CD8-positive, alpha-beta memory T cell (primary cell): ENCODE data around the gene ZCCHC10. TPM values are rescaled to one million over a fixed set of nuclear protein-coding genes. Genes with fewer than 3 reads are reported as not detected.
"Not testable (repeated sequence)": the region's sequence is repeated elsewhere in the genome, so short reads cannot be mapped to it uniquely, and the experiment has no call there.

Experiments
- CTCF ChIA-PET: fragments of 350-600 bp; sonication (Branson Sonifier 250); formaldehyde crosslinking; loops from one replicate; lab custom pipeline; 2021; ENCODE audit warnings: antibody characterized with exemption; lab: Charles Lee
- POLR2A ChIA-PET: fragments of 350-600 bp; sonication (Branson Sonifier 250); formaldehyde crosslinking; loops from one replicate; lab custom pipeline; 2021; ENCODE audit warnings: antibody characterized with exemption; lab: Charles Lee
- DNase-seq, 5 donors: peaks; one replicate each; pipeline versions ENCODE4 v3.0.0 to v3.0.0-alpha.2; 2020 to 2022; ENCODE audit warnings: mixed read lengths in 1 of 5
- H3K27ac ChIP-seq: one replicate; pipeline ENCODE4 v1.7.0; 2013; ENCODE audit warnings: low read depth, mild to moderate bottlenecking, low read length, moderate library complexity
- H3K27me3 ChIP-seq: 2 replicates; pipeline ENCODE4 v1.7.0; 2013; ENCODE audit warnings: low read length, mild to moderate bottlenecking; ENCODE audit not compliant: insufficient read depth, poor library complexity, severe bottlenecking
- H3K36me3 ChIP-seq: 2 replicates; pipeline ENCODE4 v1.7.0; 2013; ENCODE audit warnings: mild to moderate bottlenecking, low read length, moderate library complexity; ENCODE audit not compliant: insufficient read depth
- H3K4me1 ChIP-seq: 2 replicates; pipeline ENCODE4 v1.7.0; 2013; ENCODE audit warnings: mild to moderate bottlenecking, low read length, moderate library complexity; ENCODE audit not compliant: insufficient read depth
- H3K4me3 ChIP-seq: 2 replicates; pipeline ENCODE4 v1.7.0; 2013; ENCODE audit warnings: mild to moderate bottlenecking, low read length
- H3K9me3 ChIP-seq: 2 replicates; pipeline ENCODE4 v1.7.0; 2013; ENCODE audit warnings: mild to moderate bottlenecking, low read length
- H3K27ac Mint-ChIP-seq, 8 donors: one replicate each; pipeline ENCODE4 v1.8.0; 2020 to 2021; ENCODE audit warnings: mixed read lengths in 8 of 8, mild to moderate bottlenecking in 6 of 8, inconsistent platforms in 3 of 8, moderate library complexity in 3 of 8
- H3K27me3 Mint-ChIP-seq, 2 donors: one replicate each; pipeline ENCODE4 v1.8.0; 2020 to 2021; ENCODE audit warnings: mixed read lengths in 2 of 2, mild to moderate bottlenecking in 1 of 2, moderate library complexity in 1 of 2
- H3K36me3 Mint-ChIP-seq, 3 donors: one replicate each; pipeline ENCODE4 v1.8.0; 2020 to 2021; ENCODE audit warnings: mixed read lengths in 3 of 3, inconsistent platforms in 1 of 3, mild to moderate bottlenecking in 1 of 3
- H3K4me1 Mint-ChIP-seq, 3 donors: one replicate each; pipeline ENCODE4 v1.8.0; 2020 to 2021; ENCODE audit warnings: mixed read lengths in 3 of 3, inconsistent platforms in 1 of 3, mild to moderate bottlenecking in 1 of 3
- H3K4me3 Mint-ChIP-seq, 7 donors: one replicate each; pipeline ENCODE4 v1.8.0; 2020 to 2021; ENCODE audit warnings: mixed read lengths in 7 of 7, mild to moderate bottlenecking in 6 of 7, moderate library complexity in 4 of 7, inconsistent platforms in 2 of 7
- H3K9me3 Mint-ChIP-seq, 5 donors: one replicate each; pipeline ENCODE4 v1.8.0; 2020 to 2022; ENCODE audit warnings: mixed read lengths in 5 of 5, mild to moderate bottlenecking in 3 of 5, moderate library complexity in 2 of 5, inconsistent platforms in 1 of 5
- polyA plus RNA-seq: library from polyadenylated mRNA; unstranded; fragments of 300-500 nt; fragmentation: Illumina TruSeq; gene quantifications from one replicate; pipeline ENCODE4 v1.2.3, GENCODE V29; 2021
- total RNA-seq, 2 experiments: library from RNA; stranded (reverse); gene quantifications; one replicate each; pipeline ENCODE4 v1.2.3, GENCODE V29; 2021

ZCCHC10 gene
- total and polyA plus RNA-seq, 3 experiments from 2014 or later = 31.8 to 40.0 (median 35.0) TPM

DNA sequence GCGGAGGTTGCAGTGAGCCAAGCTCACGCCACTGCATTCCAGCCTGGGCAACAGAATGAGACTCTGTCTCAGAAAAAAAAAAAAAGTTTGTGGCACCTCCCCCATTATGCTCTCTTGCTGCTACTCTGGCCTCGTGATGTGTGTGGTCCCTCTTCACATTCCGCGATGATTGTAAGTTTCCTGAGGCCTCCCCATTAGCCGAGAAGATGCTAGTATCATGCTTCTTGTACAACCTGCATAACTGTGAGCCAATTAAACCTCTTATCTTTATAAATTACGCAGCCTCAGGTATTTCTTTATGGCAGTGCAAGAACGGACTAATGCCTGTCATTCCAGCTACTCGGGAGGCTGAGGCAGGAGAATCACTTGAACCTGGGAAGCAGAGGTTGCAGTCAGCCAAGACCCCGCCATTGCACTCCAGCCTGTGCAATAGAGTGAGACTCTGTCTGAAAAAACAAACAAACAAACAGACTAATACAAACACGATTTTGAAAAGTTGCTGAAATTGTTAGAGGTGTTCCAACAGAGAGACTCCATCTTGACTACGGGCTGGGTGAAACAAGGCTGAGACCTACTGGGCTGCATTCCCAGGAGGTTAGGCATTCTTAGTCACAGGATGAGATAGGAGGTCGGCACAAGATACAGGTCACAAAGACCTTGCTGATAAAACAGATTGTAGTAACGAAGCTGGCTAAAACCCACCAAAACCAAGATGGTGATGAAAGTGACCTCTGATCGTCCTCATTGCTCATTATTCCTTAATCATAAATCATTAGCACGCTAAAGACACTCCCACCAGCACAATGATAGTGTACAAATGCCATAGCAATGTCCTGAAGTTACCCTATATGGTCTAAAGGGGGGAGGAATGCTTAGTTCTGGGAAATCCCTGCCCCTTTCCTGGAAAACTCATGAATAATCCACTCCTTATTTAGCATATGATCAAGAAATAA lies 54.6 kb downstream of the ZCCHC10 start:
- CTCF ChIA-PET = no interaction called here
- no peak overlapping the region for H3K27ac Mint-ChIP-seq
- peaks cover 0 to 2% of the 10 kb centered on the region in 2 donors for H3K27me3 Mint-ChIP-seq
- no peaks in the 10 kb centered on the region for H3K4me1 ChIP-seq
- H3K27ac ChIP-seq = peak overlapping the region; percentile 24
- POLR2A ChIA-PET = no interaction called here
- H3K36me3 ChIP-seq = no peaks in the 10 kb centered on the region
- no peak overlapping the region for H3K4me3 Mint-ChIP-seq
- H3K36me3 Mint-ChIP-seq = peaks cover 0 to under 1% (median under 1%) of the 10 kb centered on the region in 3 donors
- no peaks in the 10 kb centered on the region for H3K9me3 ChIP-seq
- H3K4me1 Mint-ChIP-seq = no peaks in the 10 kb centered on the region
- H3K27me3 ChIP-seq = no peaks in the 10 kb centered on the region
- no peak for DNase-seq
- no peak overlapping the region for H3K4me3 ChIP-seq
- peaks cover under 1 to 7% (median 3%) of the 10 kb centered on the region in 5 donors for H3K9me3 Mint-ChIP-seq

- CTCF ChIA-PET = no interaction called here
- no peak for DNase-seq
- no peaks in the 10 kb centered on the region for H3K36me3 ChIP-seq
- Mint-ChIP-seq H3K27me3 (no peaks in the 10 kb centered on the region), H3K9me3 (no peaks in the 10 kb centered on the region), H3K4me1 (peaks cover 23 to 34% (median 33%) of the 10 kb centered on the region in 3 donors), H3K36me3 (peaks cover 0 to 11% (median 0%) of the 10 kb centered on the region in 3 donors), H3K27ac (peak overlapping the region in 3 of 8 donors; percentile 82 to 97 (median 95)), H3K4me3 (peak overlapping the region in 3 of 7 donors; percentile 13 to 93 (median 65))
- H3K27ac ChIP-seq = no peak overlapping the region
- H3K9me3 ChIP-seq = no peaks in the 10 kb centered on the region
- H3K4me3 ChIP-seq = no peak overlapping the region
- H3K4me1 ChIP-seq = peaks cover 27% of the 10 kb centered on the region
- POLR2A ChIA-PET = no interaction called here
- no peaks in the 10 kb centered on the region for H3K27me3 ChIP-seq
Measured at GRCh38 chr5:132965120-132965519, 61.2 kb downstream of the ZCCHC10 start.

DNA sequence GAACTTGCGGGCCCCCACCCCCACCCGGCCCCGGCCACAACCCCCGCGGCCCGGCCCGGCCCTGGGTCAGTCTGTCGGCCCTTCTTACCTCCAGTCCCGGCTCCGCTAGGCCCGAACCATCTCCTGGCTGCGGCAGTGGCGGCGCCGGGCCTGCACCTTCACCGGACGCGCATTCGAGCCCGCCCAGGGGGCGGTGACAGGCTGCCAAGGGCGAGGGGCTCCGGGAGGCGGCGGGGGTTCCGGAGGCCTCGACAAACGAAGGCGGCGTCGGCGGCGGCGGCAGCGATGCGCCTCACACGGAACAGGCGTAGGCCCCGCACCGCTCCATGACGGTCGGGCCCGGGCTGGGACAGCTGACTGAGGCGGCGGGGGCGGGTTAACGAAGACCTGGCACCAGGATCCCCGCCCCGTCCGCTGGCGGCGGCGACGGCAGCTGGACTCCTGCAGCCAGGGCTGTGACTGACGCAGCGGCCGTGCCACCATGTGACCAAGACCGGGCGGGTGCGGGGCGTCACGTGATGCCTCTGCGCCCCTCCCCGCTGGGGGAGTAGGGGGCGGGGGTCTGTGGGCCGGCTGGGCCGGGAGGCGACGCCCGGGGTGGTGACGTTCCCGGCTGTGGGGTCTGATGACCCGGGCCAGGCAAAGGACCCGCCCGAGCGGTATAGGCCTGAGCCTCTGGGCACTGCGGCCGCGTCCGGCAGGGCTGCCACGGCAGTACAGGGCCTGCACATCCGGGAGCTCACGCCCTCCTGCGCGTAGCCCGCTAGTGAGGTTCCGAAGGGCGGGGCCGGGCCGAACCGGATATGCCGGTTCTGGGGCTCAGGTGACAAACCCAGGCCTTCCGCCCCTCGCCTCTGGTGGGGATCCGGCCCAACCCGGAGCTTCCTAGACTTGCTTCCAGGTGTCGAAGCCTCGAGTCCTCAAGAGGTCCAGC lies 62.9 kb downstream of the ZCCHC10 start, which contains the start of gene AFF4:
Gene AFF4 (minus strand): TSS at position 464 of the 934 bp plus-strand sequence. CDS start 26,445 bp downstream, outside the sequence.
- peak; percentile 79 to 92 (median 88) for DNase-seq
- Histone ChIP-seq H3K9me3 (no peaks in the 10 kb centered on the region), H3K4me1 (peaks cover 42% of the 10 kb centered on the region), H3K4me3 (peak within 1 kb of the TSS; percentile 85), H3K27ac (peak within 1 kb of the TSS; percentile 90), H3K36me3 (no peaks in the 10 kb centered on the region), H3K27me3 (no peaks in the 10 kb centered on the region)
- no peaks in the 10 kb centered on the region for H3K27me3 Mint-ChIP-seq
- H3K36me3 Mint-ChIP-seq = peaks cover 0 to 22% (median 0%) of the 10 kb centered on the region in 3 donors
- POLR2A ChIA-PET = interaction anchor here (0.5 to 3.4 kb wide), 14 partner anchors 21 to 1795 kb away, joined by 3 to 50 read pairs (median 3); partner anchors contain the start of genes CCNI2, GDF9, HSPA4 and RAD50
- peaks cover 35 to 49% (median 48%) of the 10 kb centered on the region in 3 donors for H3K4me1 Mint-ChIP-seq
- peak within 1 kb of the TSS; percentile 97 to 100 (median 98) for H3K27ac Mint-ChIP-seq
- CTCF ChIA-PET = interaction anchor here (1.1 to 1.5 kb wide), 3 partner anchors 12 to 88 kb away, joined by 3 to 6 read pairs (median 3); partner anchors contain the start of gene HSPA4
- H3K9me3 Mint-ChIP-seq = no peaks in the 10 kb centered on the region
- peak within 1 kb of the TSS; percentile 93 to 98 (median 95) for H3K4me3 Mint-ChIP-seq

- CTCF ChIA-PET = interaction anchor here (1.5 kb wide), 1 partner anchor 89 kb away, joined by 6 read pairs; the partner anchor contains the start of gene HSPA4
- no peaks in the 10 kb centered on the region for H3K9me3 Mint-ChIP-seq
- H3K36me3 ChIP-seq = no peaks in the 10 kb centered on the region
- peak overlapping the region; percentile 85 for H3K4me3 ChIP-seq
- H3K4me1 ChIP-seq = peaks cover 47% of the 10 kb centered on the region
- peak overlapping the region; percentile 97 to 100 (median 98) for H3K27ac Mint-ChIP-seq
- H3K36me3 Mint-ChIP-seq = peaks cover 0 to 25% (median 0%) of the 10 kb centered on the region in 3 donors
- peak overlapping the region; percentile 93 to 98 (median 95) for H3K4me3 Mint-ChIP-seq
- peak overlapping the region; percentile 90 for H3K27ac ChIP-seq
- H3K9me3 ChIP-seq = no peaks in the 10 kb centered on the region
- H3K27me3 ChIP-seq = no peaks in the 10 kb centered on the region
- DNase-seq = peak in 2 of 5 donors; percentile 20 to 39
- no peaks in the 10 kb centered on the region for H3K27me3 Mint-ChIP-seq
- POLR2A ChIA-PET = interaction anchor here (0.5 to 3.4 kb wide), 9 partner anchors 20 to 1796 kb away, joined by 3 to 50 read pairs (median 4); partner anchors contain the start of genes CCNI2, HSPA4 and RAD50
- H3K4me1 Mint-ChIP-seq = peaks cover 40 to 59% (median 56%) of the 10 kb centered on the region in 3 donors
Measured at GRCh38 chr5:132962429-132963021, 63.8 kb downstream of the ZCCHC10 start.

DNA sequence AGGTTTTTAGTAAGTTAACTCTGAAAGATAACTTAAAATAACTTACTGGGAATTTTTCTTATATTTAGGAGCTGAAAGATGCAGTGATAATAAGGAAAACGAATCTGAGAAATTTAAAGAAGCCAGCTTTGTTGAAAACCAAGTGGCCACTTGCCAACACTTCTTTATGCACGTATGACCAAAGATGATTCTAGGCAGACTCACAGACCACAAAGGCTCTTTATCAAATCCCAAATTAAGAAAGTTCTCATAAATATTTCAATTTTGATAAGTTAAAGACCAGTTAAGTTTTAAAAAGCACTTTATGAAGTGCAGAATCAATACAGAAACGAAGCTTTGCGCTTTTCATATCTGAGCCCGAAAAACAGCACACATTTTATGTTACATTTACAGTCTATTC lies 64.5 kb downstream of the ZCCHC10 start:
- Mint-ChIP-seq H3K36me3 (peaks cover 0 to 25% (median 0%) of the 10 kb centered on the region in 3 donors), H3K9me3 (no peaks in the 10 kb centered on the region), H3K27ac (peak overlapping the region; percentile 97 to 100 (median 98)), H3K4me3 (peak overlapping the region; percentile 93 to 98 (median 95)), H3K27me3 (no peaks in the 10 kb centered on the region), H3K4me1 (peaks cover 40 to 61% (median 56%) of the 10 kb centered on the region in 3 donors)
- ChIA-PET POLR2A (interaction anchor here (0.5 to 3.4 kb wide), 4 partner anchors 90 to 1709 kb away, joined by 3 to 50 read pairs (median 5); partner anchors contain the start of genes HSPA4 and RAD50), CTCF (interaction anchor here (1.5 kb wide), 1 partner anchor 90 kb away, joined by 6 read pairs; the partner anchor contains the start of gene HSPA4)
- Histone ChIP-seq H3K36me3 (no peaks in the 10 kb centered on the region), H3K4me3 (peak overlapping the region; percentile 85), H3K9me3 (no peaks in the 10 kb centered on the region), H3K27me3 (no peaks in the 10 kb centered on the region), H3K27ac (peak overlapping the region; percentile 90), H3K4me1 (peaks cover 47% of the 10 kb centered on the region)
- no peak for DNase-seq

DNA sequence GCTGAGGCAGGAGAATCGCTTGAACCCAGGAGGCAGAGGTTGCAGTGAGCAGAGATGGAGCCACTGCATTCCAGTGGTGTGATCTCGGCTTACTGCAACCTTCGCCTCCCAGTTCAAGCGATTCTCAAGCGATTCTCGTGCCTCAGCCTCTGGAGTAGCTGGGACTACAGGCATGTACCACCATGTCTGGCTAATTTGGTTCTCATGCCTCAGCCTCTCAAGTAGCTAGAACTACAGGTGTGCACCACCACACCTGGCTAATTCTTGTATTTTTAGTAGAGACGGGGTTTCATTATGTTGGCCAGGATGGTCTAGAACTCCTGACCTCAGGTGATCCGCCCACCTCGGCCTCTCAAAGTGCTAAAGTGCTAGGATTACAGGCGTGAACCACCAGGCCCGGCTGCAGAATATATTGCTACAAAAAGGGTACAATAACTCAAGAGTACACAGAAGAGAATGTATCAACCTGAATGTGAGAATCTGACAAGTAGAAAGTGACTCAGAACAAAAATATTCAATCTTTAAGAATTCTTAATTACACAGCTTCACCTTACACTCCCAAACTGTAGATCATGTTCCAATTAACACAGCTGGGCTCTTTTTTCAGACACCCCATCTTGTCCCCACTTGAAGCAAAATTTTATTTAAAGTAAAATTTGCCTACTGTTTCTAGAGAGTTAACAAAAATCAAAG lies 65.1 kb downstream of the ZCCHC10 start:
- CTCF ChIA-PET, H3K9me3 Mint-ChIP-seq, DNase-seq, H3K27me3 ChIP-seq, H3K36me3 ChIP-seq, H3K9me3 ChIP-seq, H3K27ac ChIP-seq, H3K27me3 Mint-ChIP-seq: not testable (repeated sequence)
- Mint-ChIP-seq H3K36me3 (peaks cover 0 to 25% (median 0%) of the 10 kb centered on the region in 3 donors), H3K4me1 (peaks cover 40 to 64% (median 56%) of the 10 kb centered on the region in 3 donors), H3K27ac (peak overlapping the region in 6 of 8 donors; percentile 43 to 97 (median 74)), H3K4me3 (peak overlapping the region; percentile 93 to 98 (median 95))
- POLR2A ChIA-PET = interaction anchor here (0.5 to 3.4 kb wide), 4 partner anchors 9 to 1093 kb away, joined by 3 to 50 read pairs (median 6); partner anchors contain the start of gene HSPA4
- Histone ChIP-seq H3K4me1 (peaks cover 47% of the 10 kb centered on the region), H3K4me3 (peak overlapping the region; percentile 85)
